Stomach smooth muscle (tissue), 2 donors: ENCODE results near the gene SHISA5.
A peak's percentile ranks its signal among the peaks of the same experiment; 100 is the strongest.
"Not testable (repeated sequence)": the region's sequence is repeated elsewhere in the genome, so short reads cannot be mapped to it uniquely, and the experiment has no call there.

ENCODE experiments used
- H3K27ac ChIP-seq: one replicate; pipeline ENCODE4 v1.7.0; 2013; ENCODE audit warnings: mild to moderate bottlenecking, low read length, inconsistent platforms
- H3K27me3 ChIP-seq, 2 donors: one replicate each; pipeline ENCODE4 v1.7.0; 2013; ENCODE audit warnings: low read length in 2 of 2; ENCODE audit not compliant: insufficient read depth in 2 of 2, control insufficient read depth in 1 of 2
- H3K36me3 ChIP-seq, 2 donors: one replicate each; pipeline ENCODE4 v1.7.0; 2013; ENCODE audit warnings: low read length in 2 of 2; ENCODE audit not compliant: control insufficient read depth in 2 of 2, insufficient read depth in 2 of 2
- H3K4me1 ChIP-seq: one replicate; pipeline ENCODE4 v1.7.0; 2013; ENCODE audit warnings: low read length; ENCODE audit not compliant: control insufficient read depth, insufficient read depth
- H3K4me3 ChIP-seq, 2 donors: one replicate each; pipeline ENCODE4 v1.7.0; 2013; ENCODE audit warnings: low read length in 2 of 2
- H3K9ac ChIP-seq, 2 donors: one replicate each; pipeline ENCODE4 v1.7.0; 2013; ENCODE audit warnings: low read length in 2 of 2, mild to moderate bottlenecking in 1 of 2
- H3K9me3 ChIP-seq, 2 donors: one replicate each; pipeline ENCODE4 v1.7.0; 2013; ENCODE audit warnings: low read length in 2 of 2; ENCODE audit not compliant: control insufficient read depth in 2 of 2
- donor health status: healthy.
- donor health status: Pancreatic carcinoma.

Gene SHISA5

DNA sequence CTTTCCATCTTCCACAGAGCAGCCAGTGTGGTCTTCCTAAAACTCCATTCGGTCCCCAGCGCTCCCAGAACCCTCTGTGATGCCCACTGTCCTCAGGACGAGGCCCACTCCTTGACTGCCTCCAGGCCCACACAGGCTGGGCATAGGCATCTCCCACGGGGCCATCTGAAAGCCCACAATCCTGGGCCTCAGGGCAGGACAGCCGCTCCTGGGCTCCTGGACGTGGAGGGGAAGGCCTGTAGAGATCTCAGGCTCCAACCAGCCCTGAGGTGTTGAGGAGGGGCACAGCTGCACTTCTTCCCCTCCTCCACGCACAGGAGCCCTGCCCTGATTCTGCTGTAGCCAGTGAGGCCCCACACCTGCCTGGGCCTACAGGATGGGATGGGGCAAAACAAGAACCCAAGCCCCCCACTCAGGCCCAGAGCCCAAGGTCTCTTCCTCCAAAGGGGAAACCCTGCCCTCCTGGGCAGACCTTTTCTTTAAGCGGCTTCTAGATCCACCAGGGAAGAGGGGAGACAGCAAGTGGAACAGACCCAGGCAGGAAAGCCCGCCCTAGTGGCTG, 25.9 kb downstream of the SHISA5 start:
- Histone ChIP-seq H3K27me3 (no peaks in the 10 kb centered on the region), H3K4me3 (no peak overlapping the region), H3K9ac (no peak overlapping the region), H3K9me3 (no peaks in the 10 kb centered on the region), H3K4me1 (peaks cover 9% of the 10 kb centered on the region), H3K27ac (no peak overlapping the region), H3K36me3 (peaks cover 0 to 3% of the 10 kb centered on the region in 2 donors)

DNA sequence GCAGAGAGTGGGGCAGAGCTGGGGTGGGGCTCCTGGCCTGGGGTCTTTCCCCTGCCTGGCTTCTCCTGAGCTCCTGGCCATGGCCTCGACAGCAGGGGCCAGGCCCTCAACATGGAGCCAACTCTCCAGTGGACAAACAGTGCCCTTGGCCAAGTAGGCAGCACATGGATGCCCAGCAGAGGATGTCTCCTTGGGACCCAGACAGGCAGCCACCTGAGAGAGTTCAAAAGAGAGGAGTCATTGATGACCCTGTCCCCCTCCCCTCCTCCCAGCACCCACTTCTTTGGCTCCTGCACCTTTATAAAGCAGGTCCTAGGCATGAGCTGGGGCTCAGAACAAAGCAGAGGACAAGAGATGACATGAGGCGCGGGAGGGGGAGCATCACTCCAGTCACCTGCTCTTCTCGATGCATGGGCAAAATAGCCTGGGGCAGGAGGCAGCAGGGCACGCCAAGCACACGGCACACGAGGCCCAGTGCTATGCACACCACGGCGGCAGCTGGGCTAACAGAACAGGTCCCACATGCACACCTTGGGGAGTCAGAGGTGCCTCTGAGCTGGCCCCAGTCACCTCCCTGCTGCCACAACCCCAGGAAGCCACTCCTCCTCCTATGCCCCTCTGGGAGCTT, 27.4 kb downstream of the SHISA5 start:
- no peaks in the 10 kb centered on the region for H3K9me3 ChIP-seq
- H3K4me3 ChIP-seq, result no peak overlapping the region
- H3K36me3 ChIP-seq, result peaks cover 0 to 3% of the 10 kb centered on the region in 2 donors
- peaks cover 17% of the 10 kb centered on the region for H3K4me1 ChIP-seq
- H3K9ac ChIP-seq, result no peak overlapping the region
- no peaks in the 10 kb centered on the region for H3K27me3 ChIP-seq
- H3K27ac ChIP-seq, result no peak overlapping the region

DNA sequence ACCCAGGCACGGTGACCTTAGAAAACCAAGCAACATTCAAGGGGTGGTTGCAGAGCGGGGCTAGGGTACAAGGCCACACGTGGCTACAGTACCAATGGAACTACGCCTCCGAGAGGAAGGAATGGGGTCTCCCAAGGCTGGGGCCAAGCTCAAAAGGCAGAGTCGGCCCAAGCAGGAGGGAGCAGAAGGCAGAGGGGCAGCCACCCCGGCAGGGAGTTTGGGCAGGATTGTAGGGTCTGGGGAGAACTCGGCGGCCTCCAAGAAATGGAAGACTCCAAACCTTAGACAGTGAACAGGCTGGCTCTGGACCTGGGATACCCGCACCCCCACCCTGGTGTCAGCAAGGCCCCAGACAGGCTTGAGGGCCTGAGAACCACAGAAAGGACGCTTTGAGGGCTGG, 28.8 kb downstream of the SHISA5 start:
- H3K9ac ChIP-seq, result no peak overlapping the region
- no peak overlapping the region for H3K4me3 ChIP-seq
- H3K9me3 ChIP-seq, result no peaks in the 10 kb centered on the region
- no peak overlapping the region for H3K27ac ChIP-seq
- H3K27me3 ChIP-seq, result no peaks in the 10 kb centered on the region
- H3K4me1 ChIP-seq, result peaks cover 24% of the 10 kb centered on the region
- H3K36me3 ChIP-seq, result peaks cover 0 to 3% of the 10 kb centered on the region in 2 donors

DNA sequence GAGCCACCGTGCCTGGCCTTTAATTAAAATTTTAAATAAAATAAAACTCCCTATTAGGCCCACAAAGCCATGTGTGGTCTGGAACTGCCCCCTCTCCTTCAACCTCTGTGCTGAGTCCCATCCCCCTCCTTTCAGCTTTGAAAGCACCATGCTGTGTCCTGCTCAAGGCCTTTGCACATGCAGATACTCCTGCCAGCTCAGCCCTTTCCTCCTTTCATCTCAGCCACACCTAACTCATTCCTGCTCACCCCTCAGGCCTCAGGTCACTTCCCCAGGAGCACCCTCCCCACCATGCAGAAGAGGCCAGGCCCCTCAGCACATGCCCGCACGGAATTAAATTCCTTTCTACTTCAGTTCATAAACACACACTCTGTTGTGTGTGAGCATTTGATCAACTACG, 29.4 kb downstream of the SHISA5 start:
- H3K4me1 ChIP-seq, result peaks cover 30% of the 10 kb centered on the region
- no peaks in the 10 kb centered on the region for H3K27me3 ChIP-seq
- H3K9ac ChIP-seq, result no peak overlapping the region
- H3K27ac ChIP-seq, result no peak overlapping the region
- H3K9me3 ChIP-seq, result no peaks in the 10 kb centered on the region
- H3K4me3 ChIP-seq, result no peak overlapping the region
- H3K36me3 ChIP-seq, result peaks cover 0 to 3% of the 10 kb centered on the region in 2 donors

DNA sequence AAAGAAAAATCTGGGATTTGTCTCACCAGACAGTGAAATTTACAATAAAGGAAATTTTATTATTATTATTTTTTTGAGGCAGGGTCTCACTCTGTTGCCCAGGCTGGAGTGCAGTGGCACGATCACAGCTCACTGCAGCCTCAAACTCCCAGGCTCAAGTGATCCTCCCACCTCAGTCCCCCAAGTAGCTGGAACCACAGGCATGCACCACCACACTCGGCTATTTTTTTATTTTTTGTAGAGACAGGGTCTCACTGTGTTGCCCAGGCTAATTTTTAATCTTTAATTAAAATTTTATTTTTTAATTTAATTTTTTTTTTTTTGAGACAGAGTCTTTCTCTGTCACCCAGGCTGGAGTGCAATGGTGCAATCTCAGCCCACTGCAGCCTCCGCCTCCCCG, 29.9 kb downstream of the SHISA5 start:
- H3K9me3 ChIP-seq, H3K27ac ChIP-seq, H3K36me3 ChIP-seq, H3K27me3 ChIP-seq, H3K9ac ChIP-seq, H3K4me3 ChIP-seq: not testable (repeated sequence)
- H3K4me1 ChIP-seq, result peaks cover 36% of the 10 kb centered on the region

DNA sequence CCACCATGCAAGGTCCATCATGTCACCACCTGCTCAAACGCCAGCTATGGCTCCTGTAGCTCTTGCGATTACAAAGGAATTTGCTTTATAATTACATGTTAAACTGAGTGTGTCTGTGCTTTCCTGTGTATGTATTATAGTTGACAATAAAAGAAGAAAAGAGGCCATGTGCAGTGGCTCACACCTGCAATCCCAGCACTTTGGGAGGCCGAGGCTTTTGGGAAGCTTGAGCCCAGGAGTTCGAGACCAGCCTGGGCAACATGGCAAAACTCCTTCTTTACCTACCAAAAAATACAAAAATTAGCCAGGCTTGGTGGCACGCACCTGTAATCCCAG, 30.4 kb downstream of the SHISA5 start:
- H3K36me3 ChIP-seq, result peaks cover 4 to 11% of the 10 kb centered on the region in 2 donors
- no peaks in the 10 kb centered on the region for H3K27me3 ChIP-seq
- peak overlapping the region; percentile 97 for H3K27ac ChIP-seq
- H3K4me3 ChIP-seq, result peak overlapping the region; percentile 92 to 97
- H3K9ac ChIP-seq, result peak overlapping the region; percentile 98 to 100
- H3K9me3 ChIP-seq, result no peaks in the 10 kb centered on the region
- H3K4me1 ChIP-seq, result peaks cover 40% of the 10 kb centered on the region

DNA sequence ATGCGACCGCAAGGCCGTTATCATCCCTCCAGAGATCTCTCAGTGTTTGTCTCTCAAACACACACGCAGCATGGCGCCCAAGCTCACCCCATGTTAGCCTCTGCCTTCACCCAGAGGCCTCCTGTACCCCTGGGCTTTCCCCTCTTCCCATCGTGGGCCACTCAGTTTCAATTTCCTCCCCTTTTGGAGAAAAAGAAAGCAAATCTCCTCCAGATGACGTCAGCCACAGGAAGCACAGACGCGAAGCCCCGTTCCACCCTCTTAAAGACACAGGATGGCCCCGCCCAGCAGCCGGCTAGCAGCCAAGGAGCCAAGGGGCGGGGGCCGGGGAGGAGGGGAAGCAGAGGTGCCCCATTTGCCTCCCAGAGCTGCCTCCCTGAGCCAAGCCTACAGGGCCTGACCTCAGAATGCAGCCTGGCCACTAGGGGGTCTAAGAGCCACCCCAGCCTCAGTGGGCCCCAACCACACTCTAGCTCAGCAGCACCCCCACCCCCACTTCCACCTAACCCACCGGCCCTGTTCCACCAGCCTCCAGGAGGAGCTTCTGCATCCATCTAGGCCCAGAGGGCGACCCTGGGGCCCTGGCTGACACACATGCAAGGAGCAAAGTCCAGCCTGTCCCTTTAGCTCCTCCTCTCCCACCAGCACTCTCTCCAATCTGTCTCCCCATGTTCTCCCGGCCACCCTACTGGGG, 30.9 kb downstream of the SHISA5 start:
- H3K4me1 ChIP-seq, result peaks cover 45% of the 10 kb centered on the region
- H3K9me3 ChIP-seq, result no peaks in the 10 kb centered on the region
- peak overlapping the region; percentile 92 to 97 for H3K4me3 ChIP-seq
- peak overlapping the region; percentile 98 to 100 for H3K9ac ChIP-seq
- peaks cover 10 to 12% of the 10 kb centered on the region in 2 donors for H3K36me3 ChIP-seq
- no peaks in the 10 kb centered on the region for H3K27me3 ChIP-seq
- H3K27ac ChIP-seq, result peak overlapping the region; percentile 97

DNA sequence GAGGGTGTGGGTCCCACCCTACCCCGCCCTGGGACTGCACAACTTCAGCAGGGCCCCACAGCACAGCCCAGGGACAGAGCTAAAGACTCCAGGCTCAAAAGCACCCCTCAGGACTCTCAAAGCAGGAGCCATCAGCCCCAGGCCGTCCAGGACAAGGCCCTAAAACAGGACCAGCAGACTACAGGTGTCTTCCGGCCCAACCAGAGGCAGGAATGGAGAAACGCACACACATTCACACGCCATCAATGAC, 31.4 kb downstream of the SHISA5 start:
- Histone ChIP-seq H3K4me3 (peak overlapping the region; percentile 92 to 97), H3K36me3 (peaks cover 14 to 17% of the 10 kb centered on the region in 2 donors), H3K9ac (peak overlapping the region; percentile 98 to 100), H3K27me3 (no peaks in the 10 kb centered on the region), H3K4me1 (peaks cover 48% of the 10 kb centered on the region), H3K9me3 (no peaks in the 10 kb centered on the region), H3K27ac (peak overlapping the region; percentile 97)

DNA sequence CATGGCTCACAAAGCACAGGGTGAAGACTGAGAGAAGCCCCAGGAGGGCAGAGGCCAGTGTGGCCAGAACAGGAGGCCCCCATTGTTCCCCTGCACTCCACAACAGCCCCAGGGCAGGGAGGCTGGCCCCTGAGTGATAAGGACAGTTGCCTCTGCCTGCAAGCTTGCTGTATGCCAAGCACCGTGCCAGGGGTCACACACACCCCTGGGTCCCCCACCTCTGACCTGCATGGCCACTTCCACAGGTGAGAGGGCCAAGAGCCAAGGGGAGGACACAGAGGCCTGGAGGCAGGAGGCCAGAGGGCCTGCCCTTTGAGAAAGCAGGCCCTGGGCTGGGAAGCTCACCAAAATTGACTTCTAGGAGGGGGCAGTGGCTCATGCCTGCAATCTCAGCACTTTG, 33.7 kb downstream of the SHISA5 start:
- Histone ChIP-seq H3K27me3 (no peaks in the 10 kb centered on the region), H3K9ac (peak overlapping the region in 1 of 2 donors; percentile 58), H3K36me3 (peaks cover 19 to 20% of the 10 kb centered on the region in 2 donors), H3K4me1 (peaks cover 72% of the 10 kb centered on the region), H3K27ac (peak overlapping the region; percentile 18), H3K4me3 (no peak overlapping the region), H3K9me3 (no peaks in the 10 kb centered on the region)

DNA sequence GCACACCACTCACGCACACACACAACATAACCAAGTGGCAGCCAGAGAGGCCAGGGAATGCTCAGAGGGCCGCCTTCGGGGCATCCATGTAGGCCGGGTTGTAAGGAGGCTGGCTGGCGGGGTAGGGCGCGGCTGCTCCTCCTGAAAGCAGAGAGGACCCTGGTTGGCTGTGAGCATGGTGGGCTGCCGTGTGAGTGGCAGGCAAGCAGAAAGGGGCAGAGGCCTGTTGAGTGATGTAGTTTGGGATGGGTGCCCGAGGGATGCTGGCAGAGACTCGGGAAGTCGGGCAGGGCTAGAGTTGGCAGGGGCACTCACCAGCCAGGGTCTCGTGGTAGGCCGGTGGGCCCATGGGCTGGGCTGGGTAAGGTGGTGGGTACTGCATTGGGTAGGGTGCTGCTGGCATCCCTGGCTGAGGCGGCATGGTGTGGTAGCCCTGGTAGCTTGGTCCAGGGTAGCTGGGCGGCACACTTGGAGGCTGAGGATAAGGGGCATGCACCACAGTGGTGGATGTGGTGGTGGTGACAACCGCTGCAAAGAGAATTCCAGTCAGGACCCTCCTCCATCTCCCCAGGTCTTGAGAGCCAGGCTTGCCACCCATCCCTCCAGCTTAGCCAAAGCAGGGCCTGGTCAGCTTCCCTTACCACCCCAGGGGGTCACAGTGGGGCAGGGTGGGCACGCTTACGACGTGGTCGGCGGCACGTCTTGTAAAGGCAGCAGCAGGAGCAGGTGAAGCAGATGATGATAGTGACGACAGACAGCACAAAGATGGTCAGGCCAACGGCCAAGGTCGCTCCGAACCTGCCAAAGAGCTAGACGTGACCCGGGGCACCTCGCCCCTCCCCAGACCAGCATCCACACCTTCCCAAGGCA, 34.7 kb downstream of the SHISA5 start:
- Histone ChIP-seq H3K27ac (no peak overlapping the region), H3K4me1 (peaks cover 75% of the 10 kb centered on the region), H3K4me3 (no peak overlapping the region), H3K27me3 (no peaks in the 10 kb centered on the region), H3K9me3 (no peaks in the 10 kb centered on the region), H3K9ac (peak overlapping the region in 1 of 2 donors; percentile 58), H3K36me3 (peaks cover 19 to 20% of the 10 kb centered on the region in 2 donors)
